Left cardiac atrium (tissue), 4 donors: ENCODE results near the gene MUC4. TPM values are rescaled to one million over a fixed set of nuclear protein-coding genes. Genes with fewer than 3 reads are reported as not detected.
"Not testable (repeated sequence)": the region's sequence is repeated elsewhere in the genome, so short reads cannot be mapped to it uniquely, and the experiment has no call there.

Experiments
- ATAC-seq, 2 donors: fragments of 200-7000 bp; cut with Tn5 transposase; one replicate each; pipeline ENCODE4 v1.9.1; 2020; ENCODE audit warnings: mild to moderate bottlenecking in 2 of 2, moderate library complexity in 2 of 2
- DNase-seq: peaks from one replicate; pipeline ENCODE4 v3.0.0-alpha.2; 2020
- intact Hi-C, 2 donors: fragments of 100-400 bp; cut with DNase I; formaldehyde crosslinking; loops; one replicate each; pipeline versions ENCODE4 v1.14.1 to v1.15.1; 2022 to 2023
- total RNA-seq, 2 donors: library from RNA; stranded (reverse); fragmentation: NEBNext Ultra II Directional; extraction: Animal tissue kit (Norgen Biotek cat#: 25700); gene quantifications; one replicate each; pipeline ENCODE4 v1.2.1, GENCODE V29; 2021
- donor health status: DM: no; HTN: yes; CAD: no.
- donor health status: DM: no; HTN: yes; CAD: no; lungs with severe emphysema.
- donor health status: DM: yes; HTN: yes; CAD: no.
- donor health status: Dilated cardiomyopathy.

The MUC4 gene
- total RNA-seq, 2 donors from 2014 or later, result not detected

DNA sequence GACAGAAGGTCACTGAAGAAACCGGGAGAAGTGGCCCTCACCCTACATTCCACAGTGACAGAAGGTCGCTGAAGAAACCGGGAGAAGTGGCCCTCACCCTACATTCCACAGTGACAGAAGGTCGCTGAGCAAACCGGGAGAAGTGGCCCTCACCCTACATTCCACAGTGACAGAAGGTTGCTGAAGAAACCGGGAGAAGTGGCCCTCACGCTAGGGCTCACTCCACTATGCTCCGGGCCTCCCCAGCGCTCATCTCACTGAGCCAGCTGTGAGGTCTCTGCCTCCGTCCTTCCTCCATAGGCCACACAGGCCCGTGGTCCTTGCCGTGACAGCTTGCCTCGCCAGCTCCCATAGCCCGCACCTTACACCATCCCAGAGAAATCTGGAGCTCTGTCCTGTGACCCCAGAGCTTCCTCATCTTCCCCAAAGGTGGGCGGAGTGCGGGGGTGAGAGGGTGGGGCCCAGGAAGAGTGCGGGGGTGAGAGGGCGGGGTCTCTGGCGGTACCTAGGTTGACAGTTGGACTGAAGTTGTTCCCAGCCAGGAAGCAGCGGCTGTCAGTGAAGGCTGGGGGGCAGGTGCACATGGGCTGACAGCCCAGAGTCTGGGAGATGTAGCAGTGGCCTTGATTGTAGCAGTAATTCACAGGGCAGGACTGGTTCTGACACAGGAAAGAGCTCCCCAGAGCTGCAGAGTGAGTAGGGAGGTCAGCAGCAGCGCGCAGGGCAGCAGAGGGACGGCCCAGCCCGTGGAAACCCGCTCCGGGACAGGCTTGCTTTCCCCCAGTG is 59.0 kb downstream of the MUC4 start:
- DNase-seq (peak; percentile 11), ATAC-seq (no peak)
- intact Hi-C loops, result no loop called here

DNA sequence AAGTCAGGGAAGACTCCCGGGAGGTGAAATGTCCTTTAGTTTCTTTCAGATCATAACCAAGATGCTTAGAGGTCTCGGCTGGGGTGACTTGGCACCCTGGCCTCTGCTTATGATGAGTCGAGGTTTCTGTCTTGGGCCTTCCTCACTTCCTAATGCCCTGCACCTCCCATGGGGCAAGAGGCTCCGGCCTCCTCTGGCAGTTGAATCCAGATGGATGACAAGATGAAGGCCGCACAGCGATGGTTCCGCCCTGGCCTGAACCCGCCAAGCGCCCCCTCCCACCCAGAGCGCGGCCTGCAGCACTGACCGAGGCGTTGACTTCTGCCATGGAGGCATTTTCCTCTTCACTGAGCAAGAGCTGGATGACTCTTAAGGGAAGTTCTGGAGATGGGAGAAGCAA is 59.7 kb downstream of the MUC4 start:
- peak; percentile 6 for DNase-seq
- no peak for ATAC-seq
- intact Hi-C loops, result no loop called here

DNA sequence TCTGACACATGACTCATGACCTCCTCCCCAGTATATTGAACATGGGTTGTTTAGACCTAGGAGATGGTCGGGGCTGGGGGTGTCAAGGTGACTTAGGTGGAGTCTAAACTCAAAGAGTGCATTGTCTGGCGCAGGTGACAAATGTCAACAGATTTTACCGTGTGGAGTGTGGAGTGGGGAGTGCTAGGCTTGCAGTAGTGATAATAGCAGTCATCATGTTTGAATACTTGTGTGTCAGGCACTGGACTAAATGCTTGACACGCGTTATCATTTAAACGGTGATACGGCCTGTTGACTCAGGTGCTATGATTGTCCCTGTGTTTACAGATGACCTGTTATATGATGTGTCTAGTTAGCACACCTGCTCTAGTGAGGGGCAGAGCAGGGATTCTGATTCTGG is 60.2 kb downstream of the MUC4 start:
- intact Hi-C loops, result no loop called here
- no peak for ATAC-seq
- peak; percentile 1 for DNase-seq

DNA sequence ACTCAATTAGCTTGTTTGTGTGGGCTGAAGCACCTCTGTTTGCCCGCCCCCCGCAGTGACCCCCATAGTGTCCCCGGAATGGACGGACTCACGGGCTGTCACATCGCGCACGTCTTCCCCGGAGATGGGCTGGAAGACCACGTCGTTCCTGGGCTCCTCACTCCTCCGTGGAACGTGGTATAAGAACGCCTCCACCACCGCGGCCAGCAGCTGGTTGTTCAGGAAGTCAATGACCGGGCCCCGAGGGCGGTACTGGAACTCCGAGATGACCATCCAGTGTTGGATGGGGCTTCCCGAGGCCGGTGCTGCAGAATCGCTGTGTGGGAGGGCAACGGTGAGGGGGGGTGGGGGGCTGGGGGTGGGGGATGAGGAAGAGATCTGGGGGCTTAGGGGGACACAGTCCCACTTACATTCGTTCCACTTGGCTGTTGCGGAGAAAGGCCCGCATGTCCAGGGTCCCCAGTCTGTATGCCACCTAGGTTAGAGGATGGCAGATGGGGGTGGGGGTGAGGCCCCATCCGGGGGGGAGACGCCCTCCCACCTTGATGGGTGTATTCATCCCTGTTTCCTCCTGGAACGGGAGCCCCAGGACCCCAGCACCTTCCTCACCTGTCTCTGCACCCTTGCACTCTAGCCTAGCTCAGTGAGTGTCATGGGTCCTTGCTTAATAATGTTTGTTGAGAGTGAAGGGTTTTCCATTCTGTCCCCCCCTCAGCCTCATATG is 60.8 kb downstream of the MUC4 start:
- intact Hi-C loops, result no loop called here

DNA sequence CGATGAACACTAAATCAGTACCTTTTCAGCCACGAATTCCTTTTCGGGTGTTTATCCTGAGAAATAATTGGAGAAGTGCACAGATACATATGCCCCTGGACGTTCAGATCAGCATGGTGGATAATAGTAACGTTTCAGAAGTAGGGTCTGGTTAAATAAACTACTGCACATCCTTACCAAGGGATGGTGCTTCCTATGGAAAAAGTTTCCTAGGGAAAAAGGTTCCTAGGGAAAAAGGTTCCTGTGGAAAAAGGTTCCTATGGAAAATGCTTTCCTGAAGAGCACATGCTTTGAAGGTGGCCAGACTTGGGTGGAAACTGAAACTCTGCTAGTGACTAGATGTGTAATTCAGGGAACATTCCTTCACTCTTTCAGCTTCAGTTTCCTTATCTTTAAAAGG is 62.6 kb downstream of the MUC4 start:
- DNase-seq, intact Hi-C loops, ATAC-seq: not testable (repeated sequence)

More for the DNA sequence above, 60.8 kb downstream of the MUC4 start:
- DNase-seq (peak; percentile 12), ATAC-seq (no peak)

DNA sequence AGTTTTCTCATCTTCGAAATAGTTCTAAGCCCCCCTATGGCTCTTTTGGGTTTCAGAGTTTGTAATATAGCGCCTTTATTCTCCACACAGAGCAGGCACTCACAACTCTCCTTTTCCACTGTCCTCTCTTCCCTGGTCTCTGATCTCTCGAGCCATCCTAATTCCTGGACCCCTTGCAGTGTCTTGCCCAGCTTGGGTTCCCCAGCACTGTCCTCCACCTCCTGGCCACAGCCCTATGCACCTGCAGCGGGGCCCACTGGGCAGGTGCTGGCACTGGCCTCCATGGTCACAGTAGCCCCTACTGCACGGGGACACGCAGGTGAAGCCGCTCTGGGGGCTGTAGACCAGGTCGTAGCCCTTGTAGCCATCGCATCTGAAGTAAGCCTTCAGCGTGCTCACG is 63.1 kb downstream of the MUC4 start:
- intact Hi-C loops, result no loop called here
- no peak for ATAC-seq
- peak; percentile 14 for DNase-seq

DNA sequence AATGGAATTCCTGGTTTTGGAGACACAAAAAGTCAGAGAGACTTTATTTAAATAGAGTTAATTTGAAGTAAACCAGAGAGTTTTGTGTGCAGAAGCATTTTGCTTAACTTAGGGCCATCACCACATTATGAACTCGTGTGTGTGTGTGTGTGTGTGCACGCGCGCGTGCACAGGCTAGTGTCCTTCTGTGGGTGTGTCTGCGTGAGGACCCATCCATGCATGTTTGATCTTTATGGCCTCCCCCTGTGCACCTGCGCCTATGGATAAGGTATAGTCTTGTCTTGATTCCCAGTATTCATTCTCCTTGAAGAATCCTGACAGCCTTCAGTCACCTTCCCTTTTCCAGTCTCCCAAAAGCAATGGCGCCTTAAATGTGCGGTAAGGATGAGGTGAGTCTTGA is 65.0 kb downstream of the MUC4 start:
- no peak for ATAC-seq
- intact Hi-C loops, result no loop called here
- peak; percentile 5 for DNase-seq

DNA sequence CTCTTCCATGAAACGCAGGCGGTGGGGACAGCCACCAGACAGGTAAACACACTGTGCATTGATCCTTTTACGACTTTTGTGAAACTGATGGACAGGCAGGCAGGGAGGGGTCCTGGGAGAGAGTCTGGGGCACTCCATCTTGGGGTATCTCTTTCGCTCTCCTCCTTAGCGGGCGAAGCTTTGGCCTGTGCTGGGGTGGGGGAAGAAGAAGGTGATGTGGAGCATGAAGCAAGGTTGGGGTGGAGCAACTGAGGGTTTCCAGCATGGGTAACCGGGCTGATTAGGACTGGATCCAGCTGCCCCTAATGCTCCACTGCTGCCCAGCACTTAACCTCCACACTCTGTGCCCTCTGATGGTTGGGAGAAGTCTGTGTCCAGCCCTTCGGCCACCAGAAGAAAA is 65.4 kb downstream of the MUC4 start:
- DNase-seq (peak; percentile 3), ATAC-seq (no peak)
- intact Hi-C loops, result no loop called here

DNA sequence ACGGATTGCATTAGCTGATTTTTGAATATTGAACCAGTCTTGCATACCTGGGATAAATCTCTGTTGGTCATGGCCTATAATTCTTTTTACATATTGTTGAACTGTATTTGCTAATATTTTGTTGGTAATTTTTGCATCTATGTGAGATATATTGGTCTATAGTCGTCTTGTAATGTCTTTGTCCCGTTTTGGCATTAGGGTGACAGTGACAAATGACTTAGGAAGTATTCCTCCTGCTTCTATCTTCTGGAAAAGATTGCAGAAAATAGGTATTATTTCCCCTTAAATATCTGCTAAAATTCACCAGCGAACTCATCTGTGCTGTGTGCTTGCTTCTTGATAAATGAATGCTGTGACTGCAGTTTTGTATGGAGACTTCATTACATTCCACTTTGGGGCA is 67.3 kb downstream of the MUC4 start:
- DNase-seq, result no peak

DNA sequence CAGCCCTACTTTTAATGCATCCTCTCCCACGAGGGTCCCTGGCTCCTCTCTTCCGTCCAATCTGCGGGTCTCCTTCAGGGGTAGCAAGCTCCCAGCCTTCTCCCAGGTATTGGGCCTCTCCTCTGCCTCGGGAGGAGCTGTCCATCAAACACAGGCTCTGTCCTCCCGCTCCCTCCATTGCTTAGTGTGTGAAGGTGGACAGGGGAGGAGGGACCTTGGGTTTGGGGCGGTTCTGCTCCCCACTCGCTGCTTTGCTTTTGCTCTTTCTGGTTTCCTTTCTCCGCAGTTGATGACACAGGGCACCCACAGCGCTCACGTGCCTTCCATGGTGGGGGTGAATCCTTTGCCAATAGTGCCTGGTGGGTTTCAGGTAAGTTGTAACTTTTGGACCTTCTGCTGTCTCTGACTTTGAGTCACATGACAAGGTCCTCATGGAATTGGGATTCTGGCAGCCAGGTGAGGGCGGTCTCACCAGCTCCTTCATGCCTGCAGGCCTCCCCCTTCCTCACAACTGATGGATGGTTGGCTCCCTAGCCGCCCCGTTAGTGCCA is 72.1 kb downstream of the MUC4 start:
- intact Hi-C loops, result no loop called here
- ATAC-seq (no peak), DNase-seq (no peak)

More for the DNA sequence above, 67.3 kb downstream of the MUC4 start:
- no peak for ATAC-seq
- intact Hi-C loops, result no loop called here

DNA sequence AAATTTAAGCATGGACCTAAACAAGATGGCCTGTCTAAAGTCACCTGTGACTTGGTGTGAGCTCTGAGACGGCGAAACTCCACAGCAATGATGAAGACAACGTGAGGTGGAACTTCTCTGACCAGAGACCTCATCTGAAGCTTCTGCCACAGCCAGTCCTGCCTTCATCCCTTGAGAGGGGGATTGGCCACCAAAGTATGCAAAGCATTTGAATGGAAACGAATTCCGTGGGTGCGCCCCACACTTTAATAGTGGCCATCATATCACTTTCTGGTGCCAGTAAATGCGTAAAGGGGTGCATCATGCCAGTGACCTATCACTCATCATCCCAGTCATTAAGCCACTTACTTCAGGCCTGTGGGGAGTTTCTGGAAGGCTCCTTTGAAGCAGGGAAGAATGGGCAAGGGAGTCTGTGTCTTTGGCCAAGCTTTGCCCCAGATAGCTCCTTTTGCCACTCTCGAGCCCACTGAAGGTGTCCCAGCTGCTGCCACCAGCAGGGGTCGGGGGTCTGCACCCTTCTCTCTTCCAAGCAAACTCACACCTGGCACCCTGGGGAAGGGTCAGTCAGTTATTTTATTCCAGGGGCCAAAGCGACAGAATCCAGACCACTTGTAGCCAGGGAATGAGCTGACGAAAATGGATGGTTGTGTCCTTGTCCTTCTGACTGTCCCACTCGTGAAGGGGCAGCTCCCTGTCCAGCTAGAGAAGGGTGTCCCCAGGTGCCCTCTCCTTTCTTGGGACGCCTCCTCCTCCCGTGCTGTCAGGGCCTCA is 73.3 kb downstream of the MUC4 start:
- intact Hi-C loops, result no loop called here
- ATAC-seq, result no peak
- DNase-seq, result no peak

DNA sequence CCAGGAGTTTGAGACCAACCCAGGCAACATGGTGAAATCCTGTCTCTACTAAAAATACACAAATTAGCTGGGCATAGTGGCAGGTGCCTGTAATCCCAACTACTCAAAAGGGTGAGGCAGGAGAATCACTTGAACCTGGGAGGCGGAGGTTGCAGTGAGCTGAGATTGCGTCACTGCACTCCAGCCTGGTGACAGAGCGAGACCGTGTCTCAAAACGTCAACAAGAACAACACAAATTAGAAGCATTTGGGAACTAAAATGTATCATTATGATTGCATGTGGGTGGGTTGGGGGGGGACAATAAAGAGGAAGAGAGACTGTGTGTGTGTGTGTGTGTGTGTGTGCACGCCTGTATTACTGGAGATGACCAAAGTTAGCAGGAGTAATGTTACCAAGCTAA is 73.9 kb downstream of the MUC4 start:
- ATAC-seq, intact Hi-C loops: not testable (repeated sequence)

DNA sequence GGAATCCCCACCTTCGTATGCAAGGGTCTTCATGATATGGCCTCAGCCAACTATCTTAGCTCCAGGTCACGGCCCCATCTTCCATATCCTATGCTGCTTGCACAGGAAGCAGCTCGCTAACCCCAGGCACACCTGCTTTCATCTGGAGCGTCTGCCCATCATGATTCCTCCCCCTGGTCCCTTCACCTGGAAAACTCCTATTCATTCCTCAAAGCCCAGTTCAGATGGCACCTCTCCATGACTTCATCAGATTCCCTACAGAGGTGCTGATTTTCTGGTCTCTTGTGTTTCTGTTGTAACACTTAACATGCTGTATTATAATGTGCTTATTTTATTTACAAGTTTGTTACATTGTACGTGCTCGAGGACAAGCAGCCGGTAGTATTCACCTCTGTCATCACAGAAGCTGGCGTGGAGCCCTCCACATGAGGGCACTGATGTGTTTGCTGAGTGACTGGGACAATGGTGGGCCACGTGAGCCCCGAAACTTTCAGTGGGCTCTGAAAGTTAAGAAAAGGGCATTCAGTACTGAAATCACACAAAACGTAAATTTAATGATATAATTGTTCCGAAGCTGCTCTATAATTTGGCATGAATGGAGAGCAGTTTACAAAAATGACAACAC is 74.8 kb downstream of the MUC4 start:
- intact Hi-C loops, result no loop called here
- no peak for ATAC-seq
- no peak for DNase-seq

More for the DNA sequence above, 73.9 kb downstream of the MUC4 start:
- not testable (repeated sequence) for DNase-seq

DNA sequence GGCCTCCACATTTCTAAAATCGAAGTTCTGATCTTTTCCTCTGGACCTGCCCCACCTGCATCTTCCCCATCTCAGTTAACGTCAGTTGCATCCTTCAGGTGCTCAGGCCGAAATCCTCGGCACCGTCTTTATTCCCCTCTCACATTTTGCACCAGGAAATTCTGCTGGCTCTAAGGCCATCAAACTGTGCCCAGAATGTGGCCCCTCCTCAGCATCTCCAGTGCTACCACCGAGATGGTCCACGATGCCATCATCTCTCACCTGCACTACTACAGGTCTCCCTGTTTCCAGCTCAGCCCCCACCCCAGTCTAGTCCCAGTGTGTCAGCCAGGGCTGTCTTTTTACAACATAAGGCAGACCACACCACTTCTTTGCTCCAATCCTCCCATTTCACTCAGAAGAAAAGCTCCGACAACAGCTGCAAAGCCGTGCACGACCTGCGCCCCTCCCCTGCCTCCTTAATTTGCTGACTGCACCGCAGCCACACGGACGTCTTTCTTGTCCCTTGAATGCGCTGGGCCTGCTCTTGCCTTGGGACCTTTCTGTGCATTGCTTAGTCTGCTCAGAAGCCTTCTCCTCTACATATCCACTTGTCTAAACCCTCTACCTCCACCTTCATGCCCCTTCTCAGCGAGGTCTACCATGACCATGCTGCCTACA is 76.6 kb downstream of the MUC4 start:
- no peak for ATAC-seq
- DNase-seq, result no peak
- intact Hi-C loops, result no loop called here

DNA sequence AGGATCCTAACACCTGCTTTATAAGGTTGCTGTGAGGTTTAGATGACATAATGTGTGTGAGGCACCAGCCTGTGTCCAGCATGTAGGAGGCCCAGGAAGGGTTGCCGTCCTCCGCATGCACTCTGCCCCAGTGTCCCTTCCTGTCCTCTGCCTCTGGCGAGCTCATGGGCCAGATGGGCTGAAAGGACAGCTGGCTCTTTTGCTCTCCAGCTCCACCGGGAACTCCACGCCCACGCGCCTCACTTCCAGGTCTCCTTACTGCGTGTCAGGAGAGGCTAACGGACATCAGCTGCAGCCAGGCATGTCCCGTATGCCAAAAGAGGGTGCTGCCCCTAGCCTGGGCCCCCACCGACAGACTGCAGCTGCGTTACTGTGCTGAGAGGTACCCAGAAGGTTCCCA is 78.8 kb downstream of the MUC4 start:
- no peak for DNase-seq
- intact Hi-C loops, result no loop called here
- peak in 1 of 2 donors; percentile 63 for ATAC-seq

DNA sequence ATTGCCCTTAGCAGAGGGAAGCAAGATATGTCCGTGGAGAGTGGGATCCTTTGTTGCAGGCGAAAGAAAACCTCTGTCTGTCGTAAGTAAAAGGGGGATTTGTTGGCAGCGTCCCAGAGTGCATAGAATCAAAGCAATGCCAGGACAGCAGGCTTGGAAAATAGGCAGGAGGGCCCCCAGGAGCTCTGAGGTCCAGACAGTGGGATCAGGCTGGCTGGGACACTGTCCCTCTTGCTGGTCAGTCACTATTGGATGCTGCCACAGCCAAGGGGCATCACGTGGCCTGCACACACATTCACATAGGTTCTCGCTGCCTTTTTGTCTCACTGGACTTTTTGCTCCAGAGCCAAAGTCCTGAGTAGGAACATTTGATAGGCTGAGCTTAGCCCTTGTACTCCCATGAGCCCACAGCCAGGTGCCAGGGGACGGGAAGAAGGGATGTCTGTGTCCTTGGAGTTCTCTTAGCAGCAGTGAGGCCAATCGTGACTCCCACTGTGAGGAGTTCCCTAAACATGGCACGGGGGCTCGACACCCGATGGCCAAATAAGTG is 80.3 kb downstream of the MUC4 start:
- DNase-seq (no peak), ATAC-seq (no peak)
- intact Hi-C loops, result no loop called here

DNA sequence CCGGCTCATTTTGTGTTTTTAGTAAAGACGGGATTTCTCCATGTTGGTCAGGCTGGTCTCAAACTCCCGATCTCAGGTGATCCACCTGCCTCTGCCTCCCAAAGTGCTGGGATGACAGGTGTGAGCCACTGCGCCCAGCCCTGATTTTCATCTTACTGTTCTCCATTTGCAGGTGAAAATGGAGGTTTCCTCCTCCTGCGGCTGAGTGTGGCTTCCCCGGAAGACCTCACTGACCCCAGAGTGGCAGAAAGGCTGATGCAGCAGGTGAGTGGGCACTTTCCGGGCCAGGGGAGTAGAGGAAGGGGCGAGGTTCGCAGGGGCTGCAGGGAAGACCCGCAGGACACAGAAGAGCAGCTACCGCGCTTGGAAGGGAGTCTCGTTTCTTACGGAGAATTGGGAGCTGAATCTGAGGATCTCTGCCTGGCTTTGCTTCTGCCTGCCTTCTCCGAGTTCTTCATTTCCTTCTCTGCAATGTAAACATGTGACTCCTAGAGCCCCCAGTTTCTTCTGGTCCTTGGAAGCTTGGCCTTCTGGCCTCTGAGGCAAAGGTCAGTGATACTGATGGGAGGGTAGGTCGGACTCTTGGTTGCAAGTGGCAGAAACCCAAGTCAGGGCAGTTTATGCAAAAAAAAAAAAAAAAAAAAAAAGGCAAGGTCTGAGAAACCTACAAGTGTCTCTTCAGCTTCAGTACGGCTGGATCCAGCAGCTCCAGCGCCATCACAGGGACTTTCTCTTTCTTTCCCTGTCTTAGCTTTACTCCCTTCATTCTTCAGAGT is 82.1 kb downstream of the MUC4 start:
- no peak for ATAC-seq
- intact Hi-C loops, result loop anchor here in 1 of 2 donors (5.0 kb wide), 1 partner anchor 112 kb away; no protein-coding TSS in a partner anchor
- no peak for DNase-seq
